ENCODE data around the gene CBX6. TPM values are rescaled to one million over a fixed set of nuclear protein-coding genes. Genes with fewer than 3 reads are reported as not detected.

The CBX6 gene
- total and polyA plus RNA-seq, 3 experiments from 2014 or later, result 10.8 to 171 (median 159) TPM

DNA sequence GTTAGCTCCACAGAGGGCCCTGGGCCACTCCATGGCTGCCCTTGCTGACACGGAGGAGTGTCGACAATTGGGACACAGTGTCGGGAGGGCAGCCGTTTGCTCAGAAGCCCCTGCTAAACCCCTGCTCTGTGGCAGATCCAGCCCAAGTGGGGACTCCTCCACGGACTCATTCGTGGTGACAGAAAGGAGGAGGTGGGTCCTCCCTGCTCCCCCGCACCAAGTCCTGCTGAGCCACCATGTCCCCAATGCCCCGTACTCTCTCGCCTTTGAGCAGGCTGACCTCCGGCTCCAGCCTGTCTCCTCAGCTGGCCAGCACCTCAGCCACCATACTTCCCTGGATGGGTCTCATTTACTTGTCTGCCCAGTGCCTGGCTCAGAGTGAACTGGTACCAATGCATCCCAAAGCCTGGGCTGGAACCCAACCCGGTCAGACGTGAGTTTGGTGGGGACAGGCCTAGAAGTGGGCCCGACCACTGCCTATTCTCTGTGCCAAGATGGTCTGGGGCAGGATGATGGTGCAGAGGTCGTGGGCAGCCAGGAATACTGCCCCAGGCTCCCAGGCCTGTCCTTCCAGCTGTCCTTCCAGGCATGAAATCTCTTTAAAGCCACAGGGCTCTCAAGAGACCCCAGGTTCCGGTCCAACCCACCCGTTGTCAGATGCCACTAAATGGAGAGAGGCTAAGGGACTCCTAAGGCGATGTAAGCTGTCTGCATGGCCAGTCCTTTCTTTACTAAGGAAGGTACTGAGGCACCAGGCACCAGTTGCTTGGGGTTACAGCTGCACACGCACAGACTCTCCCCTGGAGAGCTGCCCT is 4.3 kb downstream of the CBX6 start:
- DNase-seq, result no peak
- Histone ChIP-seq H3K4me1 (ENCODE audit: insufficient read depth, low read length) (peaks cover 29% of the 10 kb centered on the region), H3K27me3 (ENCODE audit: insufficient read depth, low read length, poor library complexity, severe bottlenecking) (no peaks in the 10 kb centered on the region), H3K4me3 (ENCODE audit: low read length) (no peak overlapping the region), H3K27ac (ENCODE audit: low read depth, low read length) (no peak overlapping the region), H3K9me3 (ENCODE audit: low read length) (no peaks in the 10 kb centered on the region), H3K36me3 (ENCODE audit: insufficient read depth, low read length) (peaks cover 5% of the 10 kb centered on the region)
- Mint-ChIP-seq H3K27me3 (no peaks in the 10 kb centered on the region), H3K9me3 (no peaks in the 10 kb centered on the region), H3K4me1 (peaks cover 30 to 55% (median 35%) of the 10 kb centered on the region in 3 donors), H3K4me3 (peak overlapping the region in 1 of 7 donors; percentile 70), H3K27ac (peak overlapping the region in 3 of 8 donors; percentile 63 to 88 (median 83)), H3K36me3 (peaks cover 0 to 46% (median 0%) of the 10 kb centered on the region in 3 donors)
- POLR2A ChIA-PET, result no interaction called here
- CTCF ChIA-PET, result interaction anchor here (1.2 to 4.1 kb wide), 3 partner anchors 24 to 140 kb away, joined by 9 to 23 read pairs (median 18); partner anchors contain the start of gene NPTXR

DNA sequence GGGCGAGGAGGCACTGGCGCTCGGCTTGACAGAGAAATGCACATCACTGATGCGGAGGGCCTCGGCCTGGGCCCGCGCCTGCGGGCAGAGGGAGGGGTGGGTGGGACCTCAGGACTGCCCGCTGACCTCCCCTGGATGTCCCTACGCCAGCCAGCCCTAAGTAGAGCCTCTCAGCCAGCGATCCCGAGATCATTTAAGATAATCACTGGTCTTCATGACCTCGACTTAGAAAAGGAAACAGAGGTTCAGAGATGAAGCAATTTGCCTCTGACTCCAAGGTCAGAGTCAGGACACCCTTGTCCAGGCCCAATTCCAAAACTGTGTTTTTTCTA is 4.9 kb downstream of the CBX6 start:
- Mint-ChIP-seq H3K27me3 (no peaks in the 10 kb centered on the region), H3K36me3 (peaks cover 0 to 43% (median 0%) of the 10 kb centered on the region in 3 donors), H3K27ac (no peak overlapping the region), H3K9me3 (no peaks in the 10 kb centered on the region), H3K4me1 (peaks cover 30 to 53% (median 35%) of the 10 kb centered on the region in 3 donors), H3K4me3 (no peak overlapping the region)
- Histone ChIP-seq H3K4me1 (ENCODE audit: insufficient read depth, low read length) (peaks cover 29% of the 10 kb centered on the region), H3K27ac (ENCODE audit: low read depth, low read length) (no peak overlapping the region), H3K36me3 (ENCODE audit: insufficient read depth, low read length) (peaks cover 5% of the 10 kb centered on the region), H3K4me3 (ENCODE audit: low read length) (no peak overlapping the region), H3K9me3 (ENCODE audit: low read length) (no peaks in the 10 kb centered on the region), H3K27me3 (ENCODE audit: insufficient read depth, low read length, poor library complexity, severe bottlenecking) (no peaks in the 10 kb centered on the region)
- ChIA-PET POLR2A (no interaction called here), CTCF (interaction anchor here (1.2 kb wide), 1 partner anchor 137 kb away, joined by 9 read pairs; no protein-coding TSS in a partner anchor)
- DNase-seq, result no peak

DNA sequence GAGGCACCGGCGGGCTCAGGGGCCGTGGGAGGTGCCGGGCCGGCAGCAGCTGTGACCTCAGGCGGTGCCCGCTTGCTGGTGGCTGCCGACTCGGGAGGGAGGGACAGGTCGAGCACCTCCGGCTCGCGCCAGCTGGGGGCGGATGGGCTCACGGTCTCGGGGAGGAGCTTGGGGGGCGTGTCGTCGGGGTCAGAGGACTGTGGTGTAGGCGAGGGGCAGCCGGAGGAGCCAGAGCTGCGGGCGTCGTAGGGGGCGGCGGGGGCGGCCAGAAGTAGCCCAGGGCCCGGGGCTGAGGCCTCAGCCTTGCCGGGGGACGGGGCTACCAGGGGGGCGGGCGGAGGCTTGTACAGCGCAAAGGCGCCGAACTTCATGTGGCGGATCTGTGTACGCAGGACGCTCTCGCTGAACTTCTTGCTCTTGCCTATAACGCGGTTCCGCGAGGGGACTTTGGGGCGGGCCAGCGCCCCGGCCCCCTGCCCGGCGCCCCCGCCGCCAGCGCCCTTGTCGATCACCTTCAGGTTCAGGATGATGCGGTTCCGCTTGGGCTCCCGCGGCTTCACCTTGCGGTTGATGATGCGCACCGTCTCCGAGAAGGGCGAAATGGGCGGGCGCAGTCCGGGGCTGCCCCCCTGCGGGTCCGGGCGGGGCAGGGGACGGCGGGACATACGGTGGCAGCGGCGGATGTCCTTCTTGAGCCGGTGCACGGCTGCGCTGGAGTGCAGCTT is 5.5 kb downstream of the CBX6 start:
- DNase-seq, result no peak
- H3K4me1 ChIP-seq (ENCODE audit: insufficient read depth, low read length), result peaks cover 29% of the 10 kb centered on the region
- POLR2A ChIA-PET, result no interaction called here

DNA sequence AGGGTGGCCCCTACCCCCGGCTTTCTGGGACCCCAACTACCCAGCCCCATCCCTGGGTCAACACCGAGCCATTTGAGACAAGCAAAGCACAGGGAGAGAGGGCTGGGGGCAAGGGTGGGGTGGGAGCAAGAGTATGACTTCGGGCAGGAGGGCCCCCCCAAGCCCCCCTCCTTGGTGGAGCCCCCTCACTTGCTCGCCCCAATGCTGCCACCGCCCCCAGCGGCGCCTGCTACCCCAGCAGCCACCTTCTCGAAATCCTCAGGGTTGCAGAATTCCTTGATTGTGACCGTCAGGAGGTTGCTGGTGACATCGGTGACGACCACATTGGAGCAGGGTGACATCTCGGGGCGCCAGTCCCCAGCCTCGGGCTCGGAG is 6.0 kb downstream of the CBX6 start:
- no peaks in the 10 kb centered on the region for H3K27me3 ChIP-seq (ENCODE audit: insufficient read depth, low read length, poor library complexity, severe bottlenecking)
- DNase-seq, result no peak
- H3K9me3 ChIP-seq (ENCODE audit: low read length), result no peaks in the 10 kb centered on the region
- no peaks in the 10 kb centered on the region for H3K9me3 Mint-ChIP-seq
- H3K4me3 Mint-ChIP-seq, result no peak overlapping the region
- H3K27ac Mint-ChIP-seq, result no peak overlapping the region
- H3K36me3 Mint-ChIP-seq, result peaks cover 0 to 43% (median 0%) of the 10 kb centered on the region in 3 donors
- POLR2A ChIA-PET, result no interaction called here
- no peak overlapping the region for H3K4me3 ChIP-seq (ENCODE audit: low read length)
- peaks cover 5% of the 10 kb centered on the region for H3K36me3 ChIP-seq (ENCODE audit: insufficient read depth, low read length)
- CTCF ChIA-PET, result no interaction called here
- H3K4me1 ChIP-seq (ENCODE audit: insufficient read depth, low read length), result peaks cover 26% of the 10 kb centered on the region
- H3K4me1 Mint-ChIP-seq, result peaks cover 30 to 57% (median 34%) of the 10 kb centered on the region in 3 donors
- no peaks in the 10 kb centered on the region for H3K27me3 Mint-ChIP-seq
- no peak overlapping the region for H3K27ac ChIP-seq (ENCODE audit: low read depth, low read length)

More for the DNA sequence above, 5.5 kb downstream of the CBX6 start:
- no peaks in the 10 kb centered on the region for H3K9me3 Mint-ChIP-seq
- no peak overlapping the region for H3K27ac Mint-ChIP-seq
- H3K36me3 Mint-ChIP-seq, result peaks cover 0 to 43% (median 0%) of the 10 kb centered on the region in 3 donors
- CTCF ChIA-PET, result no interaction called here
- H3K4me3 Mint-ChIP-seq, result no peak overlapping the region
- Histone ChIP-seq H3K9me3 (ENCODE audit: low read length) (no peaks in the 10 kb centered on the region), H3K27ac (ENCODE audit: low read depth, low read length) (no peak overlapping the region), H3K36me3 (ENCODE audit: insufficient read depth, low read length) (peaks cover 5% of the 10 kb centered on the region), H3K27me3 (ENCODE audit: insufficient read depth, low read length, poor library complexity, severe bottlenecking) (no peaks in the 10 kb centered on the region), H3K4me3 (ENCODE audit: low read length) (no peak overlapping the region)
- peaks cover 30 to 55% (median 35%) of the 10 kb centered on the region in 3 donors for H3K4me1 Mint-ChIP-seq
- no peaks in the 10 kb centered on the region for H3K27me3 Mint-ChIP-seq

DNA sequence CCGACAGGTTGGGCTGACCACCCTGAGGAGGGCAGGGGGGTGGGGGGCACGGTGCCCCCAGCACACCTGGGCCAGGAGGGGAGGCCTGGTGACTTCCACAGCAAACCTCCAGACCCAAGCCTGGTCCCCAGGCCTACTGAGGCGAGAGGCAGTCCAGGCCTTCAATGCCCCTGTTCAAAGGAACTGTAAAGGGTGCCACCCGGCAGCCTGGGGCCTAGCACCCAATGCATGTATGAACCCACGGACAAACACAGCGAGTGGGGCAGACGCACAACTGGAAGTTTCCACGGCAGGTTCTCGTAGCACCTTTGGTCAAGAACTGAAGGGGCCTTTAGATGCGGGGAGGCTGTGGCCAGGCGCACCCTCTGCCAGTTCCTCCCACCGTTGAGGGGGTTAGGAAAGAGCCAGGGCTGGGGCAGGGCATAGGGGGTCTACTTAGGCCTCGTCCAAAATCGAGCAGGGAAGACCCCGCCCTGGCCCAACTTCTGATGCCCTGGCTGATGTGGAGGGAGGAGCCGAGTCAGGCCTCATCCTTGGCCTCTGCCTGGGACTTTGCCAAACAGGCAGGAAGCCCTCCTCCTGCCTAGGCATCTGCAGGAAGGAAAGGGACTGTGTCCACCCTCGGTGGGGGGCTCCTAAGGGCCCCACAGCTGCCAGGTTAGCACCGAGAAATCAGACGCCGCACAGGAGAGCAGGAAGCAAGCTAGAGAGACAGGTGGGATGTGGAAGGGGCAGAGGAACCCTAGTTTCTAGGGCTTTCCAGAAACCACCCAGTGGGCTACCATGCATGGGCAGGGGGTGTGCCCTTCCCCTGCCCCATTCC is 6.6 kb downstream of the CBX6 start:
- Mint-ChIP-seq H3K27ac (no peak overlapping the region), H3K4me3 (no peak overlapping the region), H3K36me3 (peaks cover 0 to 42% (median 0%) of the 10 kb centered on the region in 3 donors), H3K27me3 (no peaks in the 10 kb centered on the region), H3K9me3 (no peaks in the 10 kb centered on the region), H3K4me1 (peaks cover 24 to 54% (median 28%) of the 10 kb centered on the region in 3 donors)
- DNase-seq, result no peak
- no peaks in the 10 kb centered on the region for H3K9me3 ChIP-seq (ENCODE audit: low read length)
- no peak overlapping the region for H3K4me3 ChIP-seq (ENCODE audit: low read length)
- CTCF ChIA-PET, result no interaction called here
- no peak overlapping the region for H3K27ac ChIP-seq (ENCODE audit: low read depth, low read length)
- peaks cover 20% of the 10 kb centered on the region for H3K4me1 ChIP-seq (ENCODE audit: insufficient read depth, low read length)
- POLR2A ChIA-PET, result no interaction called here
- peaks cover 5% of the 10 kb centered on the region for H3K36me3 ChIP-seq (ENCODE audit: insufficient read depth, low read length)
- no peaks in the 10 kb centered on the region for H3K27me3 ChIP-seq (ENCODE audit: insufficient read depth, low read length, poor library complexity, severe bottlenecking)

DNA sequence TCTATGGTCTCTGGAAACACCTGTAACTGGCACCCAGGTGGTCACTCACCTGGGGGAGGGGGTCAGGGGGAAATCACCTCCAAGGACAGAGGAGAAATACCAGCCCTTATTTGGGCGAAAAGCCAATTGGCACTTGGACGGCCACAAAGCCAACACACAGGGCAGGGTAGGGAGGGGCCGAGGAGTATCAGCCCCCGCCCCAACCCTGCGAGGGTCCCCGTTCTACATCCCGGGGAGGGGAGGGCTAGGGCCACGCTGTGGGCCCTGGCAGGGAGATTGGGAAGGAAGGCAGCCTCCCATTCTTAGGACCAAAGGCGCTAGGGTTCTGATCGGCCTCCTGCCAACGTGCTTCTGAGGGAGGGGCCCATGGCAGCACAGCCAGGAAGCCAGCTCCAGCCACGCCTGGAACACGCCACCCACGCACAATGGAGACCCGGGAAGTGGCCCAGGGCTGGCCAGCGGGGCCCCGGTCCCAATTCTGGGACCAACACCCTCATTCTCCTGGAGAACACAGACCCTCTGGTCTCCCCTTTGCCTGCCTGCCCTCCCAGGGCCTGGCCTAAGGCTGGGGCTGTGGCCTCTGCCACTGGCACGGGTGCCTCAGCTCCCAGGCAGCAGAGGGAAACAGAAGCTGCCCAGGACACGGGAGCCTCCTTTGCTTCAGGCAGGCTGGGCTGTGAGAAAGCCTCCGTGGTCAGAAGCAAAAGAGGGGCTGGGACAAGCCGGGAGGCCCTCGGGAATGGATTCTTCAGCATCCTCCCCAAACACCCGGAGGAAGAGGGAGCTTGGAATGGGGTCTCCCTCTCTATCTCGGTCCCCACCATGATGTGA is 7.4 kb downstream of the CBX6 start:
- Mint-ChIP-seq H3K27ac (peak overlapping the region in 1 of 8 donors; percentile 41), H3K4me3 (no peak overlapping the region)

DNA sequence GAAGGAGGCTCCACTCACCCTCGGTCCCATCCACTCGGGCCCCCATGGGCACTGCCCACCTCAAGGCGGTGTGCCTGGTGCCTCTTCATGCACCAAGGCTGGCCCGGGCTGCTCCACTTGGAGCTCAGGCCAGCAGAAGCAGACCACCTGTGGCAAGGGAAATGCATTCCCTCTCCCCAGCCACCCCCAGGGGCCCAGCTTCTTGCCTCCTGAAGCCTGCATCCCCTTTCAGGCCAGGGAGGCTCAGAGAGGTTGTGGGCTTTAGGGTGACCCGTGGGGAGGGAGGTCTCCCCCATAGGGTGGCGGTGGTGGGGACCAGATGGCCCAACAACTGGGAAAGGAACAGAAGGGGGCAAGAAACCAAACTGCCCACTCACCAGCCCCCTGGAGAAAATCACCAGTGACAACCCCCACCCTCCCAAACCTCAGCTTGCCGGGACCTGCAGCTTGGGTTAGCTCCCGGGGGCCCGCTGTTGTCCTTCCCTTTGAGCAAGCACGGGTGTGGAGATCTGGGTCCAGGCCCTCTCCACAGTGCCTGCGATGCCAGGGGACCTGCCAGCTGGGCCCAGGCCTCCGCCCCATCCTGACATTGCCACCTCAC is 8.4 kb downstream of the CBX6 start:
- no peak overlapping the region for H3K27ac Mint-ChIP-seq
- Histone ChIP-seq H3K27me3 (ENCODE audit: insufficient read depth, low read length, poor library complexity, severe bottlenecking) (no peaks in the 10 kb centered on the region), H3K4me1 (ENCODE audit: insufficient read depth, low read length) (peaks cover 3% of the 10 kb centered on the region), H3K4me3 (ENCODE audit: low read length) (no peak overlapping the region), H3K27ac (ENCODE audit: low read depth, low read length) (no peak overlapping the region), H3K9me3 (ENCODE audit: low read length) (no peaks in the 10 kb centered on the region), H3K36me3 (ENCODE audit: insufficient read depth, low read length) (no peaks in the 10 kb centered on the region)
- POLR2A ChIA-PET, result no interaction called here
- H3K4me3 Mint-ChIP-seq, result no peak overlapping the region
- peaks cover 11 to 37% (median 11%) of the 10 kb centered on the region in 3 donors for H3K4me1 Mint-ChIP-seq
- CTCF ChIA-PET, result no interaction called here
- DNase-seq, result no peak
- no peaks in the 10 kb centered on the region for H3K27me3 Mint-ChIP-seq
- peaks cover 0 to 29% (median 0%) of the 10 kb centered on the region in 3 donors for H3K36me3 Mint-ChIP-seq
- no peaks in the 10 kb centered on the region for H3K9me3 Mint-ChIP-seq

More for the DNA sequence above, 7.4 kb downstream of the CBX6 start:
- no peak for DNase-seq
- peaks cover 0 to 33% (median 0%) of the 10 kb centered on the region in 3 donors for H3K36me3 Mint-ChIP-seq
- H3K9me3 Mint-ChIP-seq, result no peaks in the 10 kb centered on the region
- H3K27me3 Mint-ChIP-seq, result no peaks in the 10 kb centered on the region
- Histone ChIP-seq H3K9me3 (ENCODE audit: low read length) (no peaks in the 10 kb centered on the region), H3K36me3 (ENCODE audit: insufficient read depth, low read length) (peaks cover 2% of the 10 kb centered on the region), H3K4me3 (ENCODE audit: low read length) (no peak overlapping the region), H3K4me1 (ENCODE audit: insufficient read depth, low read length) (peaks cover 11% of the 10 kb centered on the region), H3K27ac (ENCODE audit: low read depth, low read length) (no peak overlapping the region), H3K27me3 (ENCODE audit: insufficient read depth, low read length, poor library complexity, severe bottlenecking) (no peaks in the 10 kb centered on the region)
- peaks cover 15 to 46% (median 19%) of the 10 kb centered on the region in 3 donors for H3K4me1 Mint-ChIP-seq
- ChIA-PET CTCF (no interaction called here), POLR2A (no interaction called here)
